ENCODE results near the gene PPM1E. TPM values are rescaled to one million over a fixed set of nuclear protein-coding genes. Genes with fewer than 3 reads are reported as not detected.
"Not testable (repeated sequence)": the region's sequence is repeated elsewhere in the genome, so short reads cannot be mapped to it uniquely, and the experiment has no call there.

PPM1E gene
- total RNA-seq, 1 donor from 2014 or later, result 0.31 TPM

GRCh38 chr17:58789831-58790230, 34.2 kb downstream of the PPM1E start:
- no peak for TF ChIP-seq CTCF (IDR thresholded peaks at IDR 0.05; ENCODE audit: unreplicated experiment)

GRCh38 chr17:58794508-58794907, 38.9 kb downstream of the PPM1E start:
- H3K27me3 Mint-ChIP-seq (ENCODE audit: low read depth); H3K9me3 Mint-ChIP-seq; H3K4me1 Mint-ChIP-seq; H3K36me3 Mint-ChIP-seq; H3K27ac Mint-ChIP-seq; DNase-seq (ENCODE audit: low spot score in 2 of 2, unreplicated experiment in 2 of 2); H3K4me3 Mint-ChIP-seq: not testable (repeated sequence)

More at GRCh38 chr17:58789831-58790230, 34.2 kb downstream of the PPM1E start:
- Mint-ChIP-seq H3K27me3 (ENCODE audit: low read depth) (peaks cover 5% of the 10 kb centered on the region), H3K9me3 (peaks cover 4% of the 10 kb centered on the region), H3K36me3 (no peaks in the 10 kb centered on the region), H3K4me3 (no peak overlapping the region), H3K4me1 (peaks cover 6% of the 10 kb centered on the region), H3K27ac (no peak overlapping the region)
- DNase-seq (ENCODE audit: low spot score in 2 of 2, unreplicated experiment in 2 of 2), result no peak

- peaks cover 6% of the 10 kb centered on the region for H3K27me3 Mint-ChIP-seq (ENCODE audit: low read depth)
- TF ChIP-seq CTCF (IDR thresholded peaks at IDR 0.05; ENCODE audit: unreplicated experiment), result no peak
These were observed 46.5 kb downstream of the PPM1E start for GRCh38 chr17:58802188-58802587.

GRCh38 chr17:58806046-58806445, 50.4 kb downstream of the PPM1E start:
- no peak for DNase-seq (ENCODE audit: low spot score in 2 of 2, unreplicated experiment in 2 of 2)
- TF ChIP-seq CTCF (IDR thresholded peaks at IDR 0.05; ENCODE audit: unreplicated experiment), result no peak
- H3K27me3 Mint-ChIP-seq (ENCODE audit: low read depth), result peaks cover 4% of the 10 kb centered on the region
- H3K36me3 Mint-ChIP-seq, result no peaks in the 10 kb centered on the region
- no peak overlapping the region for H3K27ac Mint-ChIP-seq
- peaks cover 19% of the 10 kb centered on the region for H3K9me3 Mint-ChIP-seq
- no peak overlapping the region for H3K4me3 Mint-ChIP-seq
- no peaks in the 10 kb centered on the region for H3K4me1 Mint-ChIP-seq

More at GRCh38 chr17:58802188-58802587, 46.5 kb downstream of the PPM1E start:
- Mint-ChIP-seq H3K27ac (no peak overlapping the region), H3K9me3 (peaks cover 13% of the 10 kb centered on the region), H3K4me1 (no peaks in the 10 kb centered on the region), H3K4me3 (no peak overlapping the region), H3K36me3 (no peaks in the 10 kb centered on the region)
- no peak for DNase-seq (ENCODE audit: low spot score in 2 of 2, unreplicated experiment in 2 of 2)

GRCh38 chr17:58808609-58809563, 53.2 kb downstream of the PPM1E start:
- no peaks in the 10 kb centered on the region for H3K36me3 Mint-ChIP-seq
- no peak overlapping the region for H3K4me3 Mint-ChIP-seq
- no peak overlapping the region for H3K27ac Mint-ChIP-seq
- no peak for DNase-seq (ENCODE audit: low spot score in 2 of 2, unreplicated experiment in 2 of 2)
- no peaks in the 10 kb centered on the region for H3K4me1 Mint-ChIP-seq
- TF ChIP-seq CTCF (IDR thresholded peaks at IDR 0.05; ENCODE audit: unreplicated experiment), result no peak
- peaks cover 4% of the 10 kb centered on the region for H3K27me3 Mint-ChIP-seq (ENCODE audit: low read depth)
- H3K9me3 Mint-ChIP-seq, result peaks cover 6% of the 10 kb centered on the region

GRCh38 chr17:58809564-58809936, 53.9 kb downstream of the PPM1E start:
- Mint-ChIP-seq H3K4me3 (no peak overlapping the region), H3K27me3 (ENCODE audit: low read depth) (peaks cover 4% of the 10 kb centered on the region), H3K9me3 (peaks cover 6% of the 10 kb centered on the region), H3K27ac (no peak overlapping the region), H3K4me1 (no peaks in the 10 kb centered on the region), H3K36me3 (no peaks in the 10 kb centered on the region)
- no peak for TF ChIP-seq CTCF (IDR thresholded peaks at IDR 0.05; ENCODE audit: unreplicated experiment)
- no peak for DNase-seq (ENCODE audit: low spot score in 2 of 2, unreplicated experiment in 2 of 2)

All from mesothelial cell of epicardium (in vitro differentiated cells).